ENCODE results near the gene MBNL2. TPM values are rescaled to one million over a fixed set of nuclear protein-coding genes. Genes with fewer than 3 reads are reported as not detected.

The MBNL2 gene
- total and polyA plus RNA-seq, 4 experiments from 2014 or later: 20.1 to 36.2 (median 28.3) TPM

GRCh38 chr13:97364827-97365226, 142.7 kb downstream of the MBNL2 start:
- no peaks in the 10 kb centered on the region for H3K9me3 ChIP-seq (ENCODE audit: control insufficient read depth in 1 of 2, low read length in 2 of 2)
- ChIA-PET CTCF (ENCODE audit: partially characterized antibody) (interaction anchor here (1.0 to 23.6 kb wide), 2 partner anchors 12 to 254 kb away, joined by 3 to 443 read pairs; no protein-coding TSS in a partner anchor), POLR2A (ENCODE audit: partially characterized antibody) (no interaction called here)
- Mint-ChIP-seq H3K4me1 (peaks cover 12 to 26% (median 22%) of the 10 kb centered on the region in 4 donors), H3K4me3 (no peak overlapping the region), H3K27me3 (no peaks in the 10 kb centered on the region), H3K36me3 (peaks cover 40 to 56% of the 10 kb centered on the region in 2 donors), H3K9me3 (peaks cover 0 to 2% (median 0%) of the 10 kb centered on the region in 8 donors), H3K27ac (peak overlapping the region in 1 of 7 donors; percentile 25)
- H3K36me3 ChIP-seq (ENCODE audit: insufficient read depth, low read length): peaks cover 5% of the 10 kb centered on the region
- no peak overlapping the region for H3K27ac ChIP-seq (ENCODE audit: low read depth, low read length)
- H3K4me1 ChIP-seq (ENCODE audit: insufficient read depth, low read length): peaks cover 9% of the 10 kb centered on the region
- no peak for DNase-seq
- H3K27me3 ChIP-seq (ENCODE audit: insufficient read depth, low read length): no peaks in the 10 kb centered on the region
- intact Hi-C loops (cut with micrococcal nuclease): no loop called here
- H3K4me3 ChIP-seq (ENCODE audit: low read length in 2 of 2): no peak overlapping the region

- no peaks in the 10 kb centered on the region for H3K9me3 ChIP-seq (ENCODE audit: control insufficient read depth in 1 of 2, low read length in 2 of 2)
- DNase-seq: no peak
- H3K4me3 ChIP-seq (ENCODE audit: low read length in 2 of 2): no peak overlapping the region
- H3K27ac ChIP-seq (ENCODE audit: low read depth, low read length): no peak overlapping the region
- peaks cover 9% of the 10 kb centered on the region for H3K4me1 ChIP-seq (ENCODE audit: insufficient read depth, low read length)
- peaks cover 0 to 2% (median 0%) of the 10 kb centered on the region in 8 donors for H3K9me3 Mint-ChIP-seq
- peaks cover 5% of the 10 kb centered on the region for H3K36me3 ChIP-seq (ENCODE audit: insufficient read depth, low read length)
- no peaks in the 10 kb centered on the region for H3K27me3 ChIP-seq (ENCODE audit: insufficient read depth, low read length)
- H3K4me3 Mint-ChIP-seq: peak overlapping the region in 1 of 8 donors; percentile 30
- intact Hi-C loops (cut with micrococcal nuclease): no loop called here
- H3K27ac Mint-ChIP-seq: peak overlapping the region in 5 of 7 donors; percentile 2 to 81 (median 66)
- POLR2A ChIA-PET (ENCODE audit: partially characterized antibody): no interaction called here
- CTCF ChIA-PET (ENCODE audit: partially characterized antibody): interaction anchor here (23.6 kb wide), 1 partner anchor 256 kb away, joined by 443 read pairs; no protein-coding TSS in a partner anchor
- H3K36me3 Mint-ChIP-seq: peaks cover 32 to 51% of the 10 kb centered on the region in 2 donors
- H3K4me1 Mint-ChIP-seq: peaks cover 12 to 26% (median 22%) of the 10 kb centered on the region in 4 donors
- H3K27me3 Mint-ChIP-seq: no peaks in the 10 kb centered on the region
Observed at GRCh38 chr13:97366172-97366688, 144.1 kb downstream of the MBNL2 start.

- Mint-ChIP-seq H3K4me1 (peaks cover 12 to 26% (median 22%) of the 10 kb centered on the region in 4 donors), H3K4me3 (peak overlapping the region in 4 of 8 donors; percentile 5 to 65 (median 9)), H3K36me3 (peaks cover 27 to 54% of the 10 kb centered on the region in 2 donors), H3K9me3 (peaks cover 0 to 2% (median 0%) of the 10 kb centered on the region in 8 donors), H3K27ac (peak overlapping the region in 6 of 7 donors; percentile 33 to 73 (median 48)), H3K27me3 (no peaks in the 10 kb centered on the region)
- no peak overlapping the region for H3K4me3 ChIP-seq (ENCODE audit: low read length in 2 of 2)
- no peaks in the 10 kb centered on the region for H3K27me3 ChIP-seq (ENCODE audit: insufficient read depth, low read length)
- intact Hi-C loops (cut with micrococcal nuclease): no loop called here
- DNase-seq: no peak
- H3K4me1 ChIP-seq (ENCODE audit: insufficient read depth, low read length): peaks cover 9% of the 10 kb centered on the region
- POLR2A ChIA-PET (ENCODE audit: partially characterized antibody): interaction anchor here (3.3 kb wide), 1 partner anchor 66 kb away, joined by 18 read pairs; the partner anchor contains the start of gene RAP2A
- CTCF ChIA-PET (ENCODE audit: partially characterized antibody): interaction anchor here (1.7 to 23.6 kb wide), 3 partner anchors 9 to 257 kb away, joined by 3 to 443 read pairs (median 30); no protein-coding TSS in a partner anchor
- H3K36me3 ChIP-seq (ENCODE audit: insufficient read depth, low read length): peaks cover 5% of the 10 kb centered on the region
- no peak overlapping the region for H3K27ac ChIP-seq (ENCODE audit: low read depth, low read length)
- H3K9me3 ChIP-seq (ENCODE audit: control insufficient read depth in 1 of 2, low read length in 2 of 2): no peaks in the 10 kb centered on the region
Observed at GRCh38 chr13:97367016-97367822, 145.1 kb downstream of the MBNL2 start.

GRCh38 chr13:97369261-97369893, 147.2 kb downstream of the MBNL2 start:
- intact Hi-C loops (cut with micrococcal nuclease): loop anchor here (2.0 kb wide), 1 partner anchor 63 kb away; no protein-coding TSS in a partner anchor
- H3K9me3 Mint-ChIP-seq: no peaks in the 10 kb centered on the region
- peak overlapping the region; percentile 78 to 93 (median 88) for H3K4me3 Mint-ChIP-seq
- Histone ChIP-seq H3K4me3 (ENCODE audit: low read length in 2 of 2) (peak overlapping the region in 1 of 2 donors; percentile 54), H3K27ac (ENCODE audit: low read depth, low read length) (peak overlapping the region; percentile 70), H3K4me1 (ENCODE audit: insufficient read depth, low read length) (peaks cover 9% of the 10 kb centered on the region), H3K9me3 (ENCODE audit: control insufficient read depth in 1 of 2, low read length in 2 of 2) (no peaks in the 10 kb centered on the region), H3K36me3 (ENCODE audit: insufficient read depth, low read length) (peaks cover 2% of the 10 kb centered on the region), H3K27me3 (ENCODE audit: insufficient read depth, low read length) (no peaks in the 10 kb centered on the region)
- peaks cover 17 to 45% of the 10 kb centered on the region in 2 donors for H3K36me3 Mint-ChIP-seq
- peaks cover 12 to 26% (median 20%) of the 10 kb centered on the region in 4 donors for H3K4me1 Mint-ChIP-seq
- peak overlapping the region; percentile 84 to 98 (median 94) for H3K27ac Mint-ChIP-seq
- peak in 4 of 5 donors; percentile 22 to 32 (median 26) for DNase-seq
- H3K27me3 Mint-ChIP-seq: no peaks in the 10 kb centered on the region
- POLR2A ChIA-PET (ENCODE audit: partially characterized antibody): interaction anchor here (1.3 to 3.3 kb wide), 2 partner anchors 64 to 147 kb away, joined by 4 to 18 read pairs; partner anchors contain the start of genes MBNL2 and RAP2A
- CTCF ChIA-PET (ENCODE audit: partially characterized antibody): interaction anchor here (1.1 to 23.6 kb wide), 4 partner anchors 11 to 259 kb away, joined by 3 to 443 read pairs (median 18); no protein-coding TSS in a partner anchor

- H3K27ac Mint-ChIP-seq: peak overlapping the region in 1 of 7 donors; percentile 57
- no peaks in the 10 kb centered on the region for H3K27me3 Mint-ChIP-seq
- H3K4me1 Mint-ChIP-seq: peaks cover 10 to 26% (median 20%) of the 10 kb centered on the region in 4 donors
- POLR2A ChIA-PET (ENCODE audit: partially characterized antibody): no interaction called here
- no peak overlapping the region for H3K4me3 Mint-ChIP-seq
- no peaks in the 10 kb centered on the region for H3K9me3 Mint-ChIP-seq
- Histone ChIP-seq H3K4me3 (ENCODE audit: low read length in 2 of 2) (no peak overlapping the region), H3K36me3 (ENCODE audit: insufficient read depth, low read length) (no peaks in the 10 kb centered on the region), H3K27me3 (ENCODE audit: insufficient read depth, low read length) (no peaks in the 10 kb centered on the region), H3K27ac (ENCODE audit: low read depth, low read length) (no peak overlapping the region), H3K9me3 (ENCODE audit: control insufficient read depth in 1 of 2, low read length in 2 of 2) (no peaks in the 10 kb centered on the region), H3K4me1 (ENCODE audit: insufficient read depth, low read length) (peaks cover 9% of the 10 kb centered on the region)
- no peak for DNase-seq
- H3K36me3 Mint-ChIP-seq: peaks cover 30 to 46% of the 10 kb centered on the region in 2 donors
- CTCF ChIA-PET (ENCODE audit: partially characterized antibody): interaction anchor here (23.6 kb wide), 1 partner anchor 261 kb away, joined by 443 read pairs; no protein-coding TSS in a partner anchor
- intact Hi-C loops (cut with micrococcal nuclease): no loop called here
Observed at GRCh38 chr13:97371486-97372109, 149.5 kb downstream of the MBNL2 start.

- intact Hi-C loops (cut with micrococcal nuclease): no loop called here
- peak overlapping the region in 1 of 7 donors; percentile 69 for H3K27ac Mint-ChIP-seq
- no peaks in the 10 kb centered on the region for H3K27me3 Mint-ChIP-seq
Observed at GRCh38 chr13:97372936-97373335, 150.8 kb downstream of the MBNL2 start.

More at GRCh38 chr13:97372936-97373335, 150.8 kb downstream of the MBNL2 start:
- Mint-ChIP-seq H3K4me3 (no peak overlapping the region), H3K4me1 (peaks cover 8 to 17% (median 12%) of the 10 kb centered on the region in 4 donors), H3K9me3 (no peaks in the 10 kb centered on the region), H3K36me3 (peaks cover 29 to 42% of the 10 kb centered on the region in 2 donors)
- CTCF ChIA-PET (ENCODE audit: partially characterized antibody): interaction anchor here (23.6 kb wide), 1 partner anchor 262 kb away, joined by 443 read pairs; no protein-coding TSS in a partner anchor
- H3K4me1 ChIP-seq (ENCODE audit: insufficient read depth, low read length): peaks cover 9% of the 10 kb centered on the region
- no peaks in the 10 kb centered on the region for H3K9me3 ChIP-seq (ENCODE audit: control insufficient read depth in 1 of 2, low read length in 2 of 2)
- no peak overlapping the region for H3K27ac ChIP-seq (ENCODE audit: low read depth, low read length)
- H3K4me3 ChIP-seq (ENCODE audit: low read length in 2 of 2): no peak overlapping the region
- no peak for DNase-seq
- no peaks in the 10 kb centered on the region for H3K36me3 ChIP-seq (ENCODE audit: insufficient read depth, low read length)
- no peaks in the 10 kb centered on the region for H3K27me3 ChIP-seq (ENCODE audit: insufficient read depth, low read length)
- POLR2A ChIA-PET (ENCODE audit: partially characterized antibody): no interaction called here

Measured in CD4-positive, alpha-beta memory T cell (primary cell).